OCI-M2 (cell line): ENCODE measurements around the gene SERPINE2.
A peak's percentile ranks its signal among the peaks of the same experiment; 100 is the strongest.

Experiments
- DNase-seq: peaks from one replicate; lab custom pipeline; 2025; ENCODE audit not compliant: unreplicated experiment; lab: John Stamatoyannopoulos, UW

The SERPINE2 gene

GRCh38 chr2:223979730-223980396 is 59.2 kb downstream of the SERPINE2 start:
- DNase-seq, result no peak

- DNase-seq, result no peak
Observed at GRCh38 chr2:223978451-223978850, 60.6 kb downstream of the SERPINE2 start.

GRCh38 chr2:223976635-223977226 is 62.4 kb downstream of the SERPINE2 start:
- DNase-seq, result no peak

- no peak for DNase-seq
Observed at GRCh38 chr2:223973606-223974005, 65.5 kb downstream of the SERPINE2 start.

- no peak for DNase-seq
Observed at GRCh38 chr2:223972656-223973102, 66.4 kb downstream of the SERPINE2 start.

GRCh38 chr2:223971731-223972130 is 67.4 kb downstream of the SERPINE2 start:
- no peak for DNase-seq

- DNase-seq, result no peak
Observed at GRCh38 chr2:223970343-223971128, 68.5 kb downstream of the SERPINE2 start.

- DNase-seq, result no peak
Observed at GRCh38 chr2:223969856-223970255, 69.2 kb downstream of the SERPINE2 start.

- DNase-seq, result no peak
Observed at GRCh38 chr2:223969315-223969714, 69.8 kb downstream of the SERPINE2 start.

GRCh38 chr2:223967981-223968380 is 71.1 kb downstream of the SERPINE2 start:
- no peak for DNase-seq

- DNase-seq, result no peak
Observed at GRCh38 chr2:223959688-223960087, 79.4 kb downstream of the SERPINE2 start.

- DNase-seq, result peak; percentile 26
Observed at GRCh38 chr2:223957092-223957851, 81.8 kb downstream of the SERPINE2 start, which contains the start of gene MRPL44. MRPL44 (plus strand) TSS chr2:223957463; CDS start chr2:223957473, 10 bp downstream.

GRCh38 chr2:223956300-223956699 is 82.8 kb downstream of the SERPINE2 start:
- DNase-seq, result no peak

GRCh38 chr2:223954401-223954800 is 84.7 kb downstream of the SERPINE2 start:
- no peak for DNase-seq

- no peak for DNase-seq
Observed at GRCh38 chr2:223952280-223952968, 86.7 kb downstream of the SERPINE2 start.

GRCh38 chr2:223950448-223951347 is 88.4 kb downstream of the SERPINE2 start:
- DNase-seq, result no peak

GRCh38 chr2:223949241-223949840 is 89.7 kb downstream of the SERPINE2 start:
- DNase-seq, result no peak

GRCh38 chr2:223947711-223948205 is 91.3 kb downstream of the SERPINE2 start:
- no peak for DNase-seq

- no peak for DNase-seq
Observed at GRCh38 chr2:223945755-223946154, 93.3 kb downstream of the SERPINE2 start.
